ENCODE data around the gene NOP53.
"Not testable (repeated sequence)": the region's sequence is repeated elsewhere in the genome, so short reads cannot be mapped to it uniquely, and the experiment has no call there.

GRCh38 chr19:47787307-47787706, 42.0 kb downstream of the NOP53 start:
- TF ChIP-seq CTCF (IDR thresholded peaks at IDR 0.05; ENCODE audit: insufficient read depth, low read depth, low read length); EZH2 (IDR thresholded peaks at IDR 0.05; ENCODE audit: insufficient read depth, low read length): not testable (repeated sequence)

Data from astrocyte (in vitro differentiated cells and primary cell).